CD4-positive, alpha-beta T cell (primary cell): Measurements from ENCODE around the gene ACVR1. TPM values are rescaled to one million over a fixed set of nuclear protein-coding genes. Genes with fewer than 3 reads are reported as not detected.
A peak's percentile ranks its signal among the peaks of the same experiment; 100 is the strongest.

Experiments used
- ATAC-seq: fragments of 200-7000 bp; cut with Tn5 transposase; one replicate; pipeline ENCODE4 v1.10.0; 2022; ENCODE audit warnings: mild to moderate bottlenecking; ENCODE audit not compliant: poor library complexity
- CTCF ChIA-PET: fragments of 350-600 bp; sonication (Branson Sonifier 250); formaldehyde crosslinking; loops from one replicate; lab custom pipeline; 2021; ENCODE audit warnings: antibody characterized with exemption, inconsistent platforms; lab: Charles Lee
- POLR2A ChIA-PET: fragments of 350-600 bp; sonication (Branson Sonifier 250); formaldehyde crosslinking; loops from one replicate; lab custom pipeline; 2021; ENCODE audit warnings: antibody characterized with exemption, inconsistent platforms; lab: Charles Lee
- DNase-seq, 14 experiments: peaks; one replicate each; pipeline ENCODE4 v3.0.0-alpha.2; 2013 to 2020; ENCODE audit warnings: mixed read lengths in 2 of 14
- H3K27ac ChIP-seq, 2 donors: one replicate each; pipeline versions ENCODE4 v1.5.1 to v1.7.0; 2013; ENCODE audit warnings: low read length in 2 of 2, low read depth in 1 of 2, mild to moderate bottlenecking in 1 of 2
- H3K27me3 ChIP-seq, 2 experiments: 1 replicate in 1 of 2; 2 replicates in 1 of 2; pipeline versions ENCODE4 v1.6.1 to v1.7.0; 2013; ENCODE audit warnings: low read length in 2 of 2, control low read depth in 1 of 2, mild to moderate bottlenecking in 1 of 2, moderate library complexity in 1 of 2; ENCODE audit not compliant: insufficient read depth in 2 of 2, control insufficient read depth in 1 of 2
- H3K36me3 ChIP-seq: one replicate; pipeline ENCODE4 v1.6.1; 2013; ENCODE audit warnings: low read length, control low read depth; ENCODE audit not compliant: insufficient read depth
- H3K4me1 ChIP-seq: one replicate; pipeline ENCODE4 v1.6.1; 2013; ENCODE audit warnings: low read length, control low read depth; ENCODE audit not compliant: insufficient read depth
- H3K4me3 ChIP-seq: one replicate; pipeline ENCODE4 v1.5.1; 2013; ENCODE audit warnings: mild to moderate bottlenecking, low read length, moderate library complexity
- H3K9me3 ChIP-seq, 2 experiments: 1 replicate in 1 of 2; 2 replicates in 1 of 2; pipeline versions ENCODE4 v1.6.1 to v1.7.0; 2013; ENCODE audit warnings: low read length in 2 of 2, mild to moderate bottlenecking in 2 of 2, control low read depth in 1 of 2, moderate library complexity in 1 of 2; ENCODE audit not compliant: control insufficient read depth in 1 of 2, insufficient read depth in 1 of 2
- H3K27ac Mint-ChIP-seq: one replicate; pipeline ENCODE4 v1.8.0; 2020; ENCODE audit warnings: mixed read lengths
- H3K27me3 Mint-ChIP-seq: one replicate; pipeline ENCODE4 v1.8.0; 2021; ENCODE audit warnings: mixed read lengths
- H3K36me3 Mint-ChIP-seq: one replicate; pipeline ENCODE4 v1.8.0; 2021; ENCODE audit warnings: low read depth, mixed read lengths
- H3K4me1 Mint-ChIP-seq: one replicate; pipeline ENCODE4 v1.8.0; 2021; ENCODE audit warnings: low read depth, mixed read lengths
- H3K4me3 Mint-ChIP-seq: one replicate; pipeline ENCODE4 v1.8.0; 2020; ENCODE audit warnings: mild to moderate bottlenecking, mixed read lengths
- H3K9me3 Mint-ChIP-seq: one replicate; pipeline ENCODE4 v1.8.0; 2020; ENCODE audit warnings: mixed read lengths
- intact Hi-C, 2 experiments: fragments of 100-400 bp; cut with DNase I in 1 of 2; cut with micrococcal nuclease in 1 of 2; formaldehyde crosslinking; loops; one replicate each; pipeline versions ENCODE4 v1.15.1 to v1.9.0; 2023 to 2025; cut with DNase I, micrococcal nuclease
- total RNA-seq, 174 experiments: library from RNA in 2 of 174; stranded (reverse) in 2 of 174; gene quantifications; one replicate each; pipeline ENCODE4 v1.2.3 and lab custom pipeline; 2021 to 2026
- TF ChIP-seq, protein P1 (sequence below): fragments of 200-600 bp; IDR thresholded peaks from one replicate; pipeline ENCODE4 v1.8.0; 2022; ENCODE audit warnings: antibody characterized with exemption, mild to moderate bottlenecking

The ACVR1 gene
- total RNA-seq, 2 experiments from 2014 or later: 14.3 to 16.7 TPM

DNA sequence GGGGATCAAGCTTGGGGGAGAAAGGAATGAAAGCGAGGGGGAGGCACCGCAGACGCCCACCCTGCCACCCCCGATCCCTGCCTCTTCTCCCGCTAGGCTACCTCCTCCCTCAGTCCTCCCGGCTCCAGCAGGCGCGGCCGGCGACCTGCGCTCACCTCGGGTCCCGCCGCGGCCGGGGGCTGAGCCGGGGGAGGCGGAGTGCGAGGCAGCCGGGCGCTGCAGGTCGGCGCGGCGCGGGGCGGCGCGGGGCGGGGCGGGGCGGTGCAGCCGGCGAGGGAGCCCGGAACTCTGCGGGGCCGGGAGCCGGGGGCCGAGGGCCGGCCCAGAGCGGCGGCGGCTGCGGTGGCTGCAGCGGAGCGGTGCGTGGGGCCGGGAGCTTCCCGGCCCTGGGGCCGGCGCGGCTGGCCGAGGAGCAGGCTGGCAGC lies 477 bp downstream of the ACVR1 start:
- ATAC-seq (peak; percentile 63), DNase-seq (peak in 9 of 14 experiments; percentile 28 to 77 (median 56))
- intact Hi-C loops: loop anchor here (2.0 to 10.0 kb wide), 3 partner anchors 19 to 551 kb away; partner anchors contain the start of gene ERMN (in 1 of the 2)
- Mint-ChIP-seq H3K4me3 (peak overlapping the region; percentile 99), H3K4me1 (peaks cover 70% of the 10 kb centered on the region), H3K27me3 (no peaks in the 10 kb centered on the region), H3K9me3 (no peaks in the 10 kb centered on the region), H3K27ac (peak overlapping the region; percentile 85), H3K36me3 (peaks cover 9% of the 10 kb centered on the region)
- Histone ChIP-seq H3K4me3 (peak overlapping the region; percentile 66), H3K27ac (peak overlapping the region in 1 of 2 donors; percentile 39), H3K36me3 (no peaks in the 10 kb centered on the region), H3K27me3 (no peaks in the 10 kb centered on the region), H3K9me3 (no peaks in the 10 kb centered on the region), H3K4me1 (peaks cover 35% of the 10 kb centered on the region)
- ChIA-PET POLR2A (interaction anchor here (0.8 to 3.5 kb wide), 10 partner anchors 12 to 582 kb away, joined by 3 to 83 read pairs (median 6); no protein-coding TSS in a partner anchor), CTCF (interaction anchor here (1.2 to 2.1 kb wide), 6 partner anchors 16 to 248 kb away, joined by 3 to 16 read pairs (median 8); no protein-coding TSS in a partner anchor)
- TF ChIP-seq, protein P1, sequence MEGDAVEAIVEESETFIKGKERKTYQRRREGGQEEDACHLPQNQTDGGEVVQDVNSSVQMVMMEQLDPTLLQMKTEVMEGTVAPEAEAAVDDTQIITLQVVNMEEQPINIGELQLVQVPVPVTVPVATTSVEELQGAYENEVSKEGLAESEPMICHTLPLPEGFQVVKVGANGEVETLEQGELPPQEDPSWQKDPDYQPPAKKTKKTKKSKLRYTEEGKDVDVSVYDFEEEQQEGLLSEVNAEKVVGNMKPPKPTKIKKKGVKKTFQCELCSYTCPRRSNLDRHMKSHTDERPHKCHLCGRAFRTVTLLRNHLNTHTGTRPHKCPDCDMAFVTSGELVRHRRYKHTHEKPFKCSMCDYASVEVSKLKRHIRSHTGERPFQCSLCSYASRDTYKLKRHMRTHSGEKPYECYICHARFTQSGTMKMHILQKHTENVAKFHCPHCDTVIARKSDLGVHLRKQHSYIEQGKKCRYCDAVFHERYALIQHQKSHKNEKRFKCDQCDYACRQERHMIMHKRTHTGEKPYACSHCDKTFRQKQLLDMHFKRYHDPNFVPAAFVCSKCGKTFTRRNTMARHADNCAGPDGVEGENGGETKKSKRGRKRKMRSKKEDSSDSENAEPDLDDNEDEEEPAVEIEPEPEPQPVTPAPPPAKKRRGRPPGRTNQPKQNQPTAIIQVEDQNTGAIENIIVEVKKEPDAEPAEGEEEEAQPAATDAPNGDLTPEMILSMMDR: no peak

DNA sequence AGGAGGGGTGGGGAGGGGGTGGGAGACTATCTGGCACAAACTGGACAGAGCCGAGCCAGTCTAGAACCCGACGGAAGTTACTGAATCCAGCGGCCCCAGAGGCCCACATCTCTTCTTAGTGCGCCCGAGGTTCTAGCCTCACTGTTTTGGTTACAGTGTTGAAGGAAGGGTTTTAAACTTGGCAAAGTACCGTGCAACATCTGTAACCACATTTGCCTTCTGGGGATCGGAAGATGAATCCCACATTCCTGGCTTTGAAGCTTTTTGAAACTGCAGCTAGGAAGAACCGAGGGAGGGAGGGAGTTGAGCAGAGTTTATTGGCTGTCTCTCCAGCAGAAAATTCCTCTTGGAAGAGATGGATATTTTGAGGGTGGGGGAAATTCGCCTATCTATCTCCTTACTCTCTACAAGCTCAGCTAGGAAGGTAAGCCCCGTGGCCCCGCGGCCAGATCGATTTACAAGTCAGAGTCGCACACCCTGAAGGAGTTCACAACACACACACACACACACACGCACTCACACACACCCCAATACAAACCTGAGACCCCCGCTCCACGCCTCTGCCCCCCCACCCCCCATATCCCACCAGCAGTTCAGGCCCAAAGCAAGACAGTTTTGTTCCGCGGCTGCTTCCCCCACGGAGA lies 1.0 kb downstream of the ACVR1 start:
- Mint-ChIP-seq H3K4me3 (peak overlapping the region; percentile 99), H3K27me3 (no peaks in the 10 kb centered on the region), H3K4me1 (peaks cover 73% of the 10 kb centered on the region), H3K9me3 (no peaks in the 10 kb centered on the region), H3K36me3 (peaks cover 9% of the 10 kb centered on the region), H3K27ac (peak overlapping the region; percentile 85)
- Histone ChIP-seq H3K9me3 (no peaks in the 10 kb centered on the region), H3K4me3 (peak overlapping the region; percentile 66), H3K27ac (peak overlapping the region; percentile 2 to 49), H3K36me3 (no peaks in the 10 kb centered on the region), H3K27me3 (no peaks in the 10 kb centered on the region), H3K4me1 (peaks cover 35% of the 10 kb centered on the region)
- peak; percentile 8 for ATAC-seq
- intact Hi-C loops: loop anchor here in 1 of 2 experiments (5.0 to 10.0 kb wide), 3 partner anchors 248 to 550 kb away; partner anchors contain the start of genes ACVR1C and ERMN
- ChIA-PET CTCF (interaction anchor here (1.2 to 2.1 kb wide), 2 partner anchors 16 to 26 kb away, joined by 3 to 16 read pairs; no protein-coding TSS in a partner anchor), POLR2A (interaction anchor here (1.4 to 3.5 kb wide), 6 partner anchors 13 to 248 kb away, joined by 3 to 83 read pairs (median 8); no protein-coding TSS in a partner anchor)
- TF ChIP-seq, protein P1: no peak
- peak in 8 of 14 experiments; percentile 17 to 53 (median 22) for DNase-seq

DNA sequence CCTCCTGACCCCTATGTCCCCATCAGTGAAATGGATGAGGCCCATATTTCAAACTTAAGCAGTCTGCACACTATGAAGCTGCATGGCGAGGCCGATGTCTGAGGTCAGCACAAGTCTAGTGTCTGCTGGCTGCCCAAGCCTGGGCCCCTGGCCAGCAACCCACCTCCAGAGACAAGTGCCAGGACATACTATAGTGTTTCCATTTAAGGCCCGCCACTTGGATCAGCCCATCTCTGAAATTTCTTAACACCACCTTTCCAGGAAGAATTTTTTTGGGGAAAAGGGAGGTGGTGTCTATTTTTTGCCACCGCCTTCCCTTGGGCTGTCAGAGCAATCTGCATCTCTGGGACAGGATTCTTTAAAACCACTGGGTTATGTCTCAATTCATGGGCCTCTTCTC lies 1.8 kb downstream of the ACVR1 start:
- Histone ChIP-seq H3K27ac (no peak overlapping the region), H3K9me3 (no peaks in the 10 kb centered on the region), H3K4me3 (peak overlapping the region; percentile 66), H3K27me3 (no peaks in the 10 kb centered on the region), H3K36me3 (no peaks in the 10 kb centered on the region), H3K4me1 (peaks cover 35% of the 10 kb centered on the region)
- CTCF ChIA-PET: no interaction called here
- Mint-ChIP-seq H3K4me3 (peak overlapping the region; percentile 99), H3K27ac (peak overlapping the region; percentile 85), H3K27me3 (no peaks in the 10 kb centered on the region), H3K9me3 (no peaks in the 10 kb centered on the region), H3K36me3 (peaks cover 9% of the 10 kb centered on the region), H3K4me1 (peaks cover 80% of the 10 kb centered on the region)
- POLR2A ChIA-PET: interaction anchor here (0.5 kb wide), 1 partner anchor 26 kb away, joined by 3 read pairs; no protein-coding TSS in a partner anchor
- peak in 1 of 14 experiments; percentile 11 for DNase-seq
- intact Hi-C loops: loop anchor here in 1 of 2 experiments (5.0 to 10.0 kb wide), 3 partner anchors 247 to 550 kb away; partner anchors contain the start of genes ACVR1C and ERMN
- TF ChIP-seq, protein P1: no peak
- ATAC-seq: no peak
